Thymus (tissue), 11 donors: ENCODE results near the gene PHC2. TPM values are rescaled to one million over a fixed set of nuclear protein-coding genes. Genes with fewer than 3 reads are reported as not detected.

Source experiments
- DNase-seq, 9 donors: peaks; one replicate each; pipeline ENCODE4 v3.0.0-alpha.2; 2013; ENCODE audit warnings: low spot score in 9 of 9, low read depth in 6 of 9, missing footprints in 1 of 9
- H3K27ac ChIP-seq, 2 donors: one replicate each; pipeline ENCODE4 v1.5.1; 2013; ENCODE audit warnings: control low read depth in 1 of 2, low read depth in 1 of 2, low read length in 1 of 2, mild to moderate bottlenecking in 1 of 2, moderate library complexity in 1 of 2
- H3K27me3 ChIP-seq, 2 donors: one replicate each; pipeline ENCODE4 v1.5.1; 2013; ENCODE audit warnings: low read length in 1 of 2; ENCODE audit not compliant: control insufficient read depth in 2 of 2, insufficient read depth in 1 of 2
- H3K36me3 ChIP-seq, 2 donors: one replicate each; pipeline ENCODE4 v1.5.1; 2013; ENCODE audit warnings: low read length in 1 of 2, mild to moderate bottlenecking in 1 of 2, moderate library complexity in 1 of 2; ENCODE audit not compliant: control insufficient read depth in 2 of 2, insufficient read depth in 2 of 2
- H3K4me1 ChIP-seq, 2 donors: one replicate each; pipeline ENCODE4 v1.5.1; 2013; ENCODE audit warnings: low read length in 2 of 2; ENCODE audit not compliant: control insufficient read depth in 2 of 2, insufficient read depth in 2 of 2
- H3K4me3 ChIP-seq, 2 donors: one replicate each; pipeline ENCODE4 v1.5.1; 2013; ENCODE audit warnings: low read length in 2 of 2, control low read depth in 1 of 2, mild to moderate bottlenecking in 1 of 2
- H3K9me3 ChIP-seq, 2 donors: one replicate each; pipeline ENCODE4 v1.5.1; 2013; ENCODE audit warnings: low read length in 1 of 2, mild to moderate bottlenecking in 1 of 2; ENCODE audit not compliant: control insufficient read depth in 2 of 2, insufficient read depth in 1 of 2
- WGBS: extraction: QIAGEN DNeasy Blood & Tissue Kit; methylation state at CpG from one replicate; pipeline ENCODE4 v1.1.7; 2013; 5-methylcytosine and 5-hydroxymethylcytosine counted together
- polyA plus RNA-seq: library from polyadenylated mRNA; stranded (reverse); fragments of 200-250 nt; gene quantifications from one replicate; pipeline ENCODE4 v1.2.3, GENCODE V29; 2013
- total RNA-seq: library from RNA; stranded (reverse); fragments of 120-200 nt; gene quantifications from one replicate; pipeline ENCODE4 v1.2.4, GENCODE V29; 2013
- donor health status: healthy.

Gene PHC2
- total and polyA plus RNA-seq, 2 donors: 35.0 to 79.0 TPM

DNA sequence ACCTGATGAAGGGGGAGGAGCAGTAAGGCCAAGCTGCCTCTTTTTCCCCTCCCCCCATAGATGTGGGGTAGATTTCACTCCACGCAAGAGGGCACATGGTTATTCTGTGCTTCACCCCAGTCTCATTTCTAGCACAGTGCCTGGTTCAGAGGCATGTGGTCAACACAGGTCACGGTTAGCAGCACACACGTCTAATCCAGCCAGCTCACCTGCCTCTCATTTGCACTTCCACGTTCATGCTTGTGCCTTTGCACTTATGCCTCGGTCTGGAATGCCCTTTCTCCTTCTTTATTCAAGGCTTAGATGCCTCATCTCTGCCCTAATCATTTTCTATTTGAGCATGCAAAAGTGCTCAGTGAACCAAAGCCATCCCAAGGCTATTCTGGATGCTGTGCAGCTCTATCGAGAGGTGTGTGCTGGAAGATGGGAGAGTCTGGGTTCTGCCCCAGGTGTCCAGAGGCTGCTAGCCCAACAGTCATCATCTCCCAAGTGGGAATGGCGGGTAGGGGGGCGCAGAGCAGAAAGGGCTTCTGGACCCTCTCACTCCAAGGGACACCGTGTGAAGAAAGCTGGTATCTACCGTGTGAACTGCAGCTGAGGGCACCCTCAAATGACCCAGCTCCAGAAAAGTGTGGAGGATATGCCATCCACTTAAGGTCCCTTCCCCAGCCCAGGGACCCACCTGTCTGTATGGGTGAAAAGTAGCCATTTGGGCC, 107.9 kb downstream of the PHC2 start:
- DNase-seq: no peak
- Histone ChIP-seq H3K27me3 (peaks cover 0 to 5% of the 10 kb centered on the region in 2 donors), H3K27ac (no peak overlapping the region), H3K36me3 (peaks cover 51 to 56% of the 10 kb centered on the region in 2 donors), H3K4me1 (no peaks in the 10 kb centered on the region), H3K9me3 (no peaks in the 10 kb centered on the region), H3K4me3 (no peak overlapping the region)
- 96% methylated on average over 10 of the region's 10 CpGs for WGBS

DNA sequence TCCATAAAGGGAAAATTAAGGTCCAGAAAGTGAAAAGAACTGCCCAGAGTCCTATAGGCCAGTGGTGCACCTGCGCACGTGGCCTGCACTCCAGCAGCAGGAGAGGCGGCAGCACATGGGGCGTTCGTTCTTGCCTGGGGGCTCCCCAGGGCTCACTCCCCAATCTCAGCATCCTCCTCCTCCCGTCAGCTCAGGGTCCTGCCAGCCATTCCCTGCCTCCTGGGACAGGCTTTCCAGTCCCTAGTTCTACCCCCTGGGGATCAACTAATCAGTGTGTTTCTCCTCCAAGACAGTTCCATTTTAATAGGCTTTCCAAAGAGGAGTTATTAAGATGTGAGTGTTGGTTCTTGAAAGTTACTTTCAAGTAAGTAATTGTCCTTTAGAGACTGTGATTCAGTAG, 108.8 kb downstream of the PHC2 start:
- Histone ChIP-seq H3K4me3 (no peak overlapping the region), H3K9me3 (no peaks in the 10 kb centered on the region), H3K27me3 (peaks cover 0 to 5% of the 10 kb centered on the region in 2 donors), H3K27ac (no peak overlapping the region), H3K4me1 (no peaks in the 10 kb centered on the region), H3K36me3 (peaks cover 42 to 47% of the 10 kb centered on the region in 2 donors)
- no peak for DNase-seq
- WGBS: 97% methylated on average over 6 of the region's 6 CpGs

- Histone ChIP-seq H3K27me3 (peaks cover 0 to 8% of the 10 kb centered on the region in 2 donors), H3K27ac (no peak overlapping the region), H3K4me3 (no peak overlapping the region), H3K4me1 (no peaks in the 10 kb centered on the region), H3K36me3 (peaks cover 35 to 37% of the 10 kb centered on the region in 2 donors), H3K9me3 (no peaks in the 10 kb centered on the region)
- no peak for DNase-seq
- 96% methylated on average over 5 of the region's 5 CpGs for WGBS
Measured at GRCh38 chr1:33321178-33321577, 109.7 kb downstream of the PHC2 start.

DNA sequence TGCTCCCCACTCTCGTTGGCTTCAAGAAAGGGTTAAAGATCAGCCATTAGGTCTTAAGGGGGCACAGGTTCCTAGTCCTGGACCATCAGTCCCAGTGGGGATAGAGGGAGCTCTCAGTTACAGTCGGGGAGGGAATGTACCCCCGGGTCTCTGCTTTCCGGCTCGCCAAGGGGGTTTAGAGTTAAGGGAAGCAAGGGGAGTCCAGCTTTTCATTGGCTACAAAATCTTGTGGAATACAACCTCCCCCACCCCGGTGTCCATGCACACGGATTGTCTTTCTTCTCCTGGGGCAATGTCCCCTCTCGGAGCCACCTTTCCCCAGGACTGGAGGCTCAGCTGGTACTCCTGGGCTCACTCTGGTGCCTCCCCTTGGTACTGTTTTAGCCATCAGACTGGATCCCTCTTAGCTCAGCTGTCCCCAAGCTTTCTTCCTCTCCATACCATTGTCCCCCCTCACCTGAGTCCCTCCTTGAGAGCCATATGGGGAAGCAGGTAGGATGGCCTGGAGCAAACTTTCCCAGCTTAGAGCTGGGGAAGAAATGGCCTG, 110.2 kb downstream of the PHC2 start, which contains the start of gene A3GALT2:
Gene A3GALT2, minus strand, starts transcription at position 480 of the 547 bp plus-strand sequence. Its CDS starts 0 bp downstream, at position 480.
- Histone ChIP-seq H3K27me3 (peaks cover 0 to 8% of the 10 kb centered on the region in 2 donors), H3K36me3 (peaks cover 30 to 32% of the 10 kb centered on the region in 2 donors), H3K9me3 (no peaks in the 10 kb centered on the region), H3K4me1 (no peaks in the 10 kb centered on the region), H3K4me3 (no peak within 1 kb of the TSS), H3K27ac (no peak within 1 kb of the TSS)
- DNase-seq: no peak
- 91% methylated on average over 8 of the region's 8 CpGs for WGBS

DNA sequence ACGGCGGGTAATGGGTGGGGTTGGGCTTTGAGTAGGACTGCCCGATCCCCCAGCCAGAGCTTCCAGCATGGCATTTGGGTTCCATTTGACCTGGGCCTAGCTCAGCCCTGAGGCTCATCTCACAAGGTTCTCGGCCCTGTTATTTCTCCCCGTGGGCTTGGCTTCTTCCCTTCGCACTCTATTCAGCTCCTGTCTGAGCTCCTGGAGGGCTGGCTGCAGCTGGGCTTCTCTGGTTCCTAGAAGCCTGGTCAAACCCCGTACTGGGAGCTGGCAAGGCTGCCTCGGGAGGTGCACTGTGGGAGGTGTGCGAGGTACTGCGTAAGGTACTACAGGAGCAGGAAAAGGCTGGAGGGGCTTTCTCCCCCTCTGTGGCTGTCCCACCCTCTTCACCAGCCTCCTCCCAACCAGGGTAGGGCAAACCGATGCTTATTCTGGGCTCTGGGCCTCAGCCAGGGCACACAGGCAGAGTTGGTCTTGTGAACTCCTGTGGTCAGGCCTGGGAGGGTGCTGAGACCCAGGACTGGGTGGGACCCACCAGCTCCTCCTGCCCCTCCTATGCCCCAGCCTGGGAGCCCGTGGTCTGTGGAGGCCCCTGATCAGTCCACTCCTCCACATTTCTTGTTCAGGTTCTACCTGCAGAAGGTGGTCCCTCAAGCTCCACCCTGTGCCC, 110.8 kb downstream of the PHC2 start:
- no peaks in the 10 kb centered on the region for H3K4me1 ChIP-seq
- no peak for DNase-seq
- no peak overlapping the region for H3K4me3 ChIP-seq
- H3K9me3 ChIP-seq: no peaks in the 10 kb centered on the region
- H3K27me3 ChIP-seq: peaks cover 0 to 8% of the 10 kb centered on the region in 2 donors
- 97% methylated on average over 12 of the region's 12 CpGs for WGBS
- H3K36me3 ChIP-seq: peaks cover 24 to 26% of the 10 kb centered on the region in 2 donors
- no peak overlapping the region for H3K27ac ChIP-seq

GRCh38 chr1:33319186-33319948, 111.5 kb downstream of the PHC2 start:
- Histone ChIP-seq H3K4me1 (no peaks in the 10 kb centered on the region), H3K4me3 (no peak overlapping the region), H3K27ac (no peak overlapping the region), H3K27me3 (peaks cover 0 to 8% of the 10 kb centered on the region in 2 donors), H3K9me3 (no peaks in the 10 kb centered on the region), H3K36me3 (peaks cover 16 to 19% of the 10 kb centered on the region in 2 donors)
- no peak for DNase-seq
- 97% methylated on average over 9 of the region's 9 CpGs for WGBS

DNA sequence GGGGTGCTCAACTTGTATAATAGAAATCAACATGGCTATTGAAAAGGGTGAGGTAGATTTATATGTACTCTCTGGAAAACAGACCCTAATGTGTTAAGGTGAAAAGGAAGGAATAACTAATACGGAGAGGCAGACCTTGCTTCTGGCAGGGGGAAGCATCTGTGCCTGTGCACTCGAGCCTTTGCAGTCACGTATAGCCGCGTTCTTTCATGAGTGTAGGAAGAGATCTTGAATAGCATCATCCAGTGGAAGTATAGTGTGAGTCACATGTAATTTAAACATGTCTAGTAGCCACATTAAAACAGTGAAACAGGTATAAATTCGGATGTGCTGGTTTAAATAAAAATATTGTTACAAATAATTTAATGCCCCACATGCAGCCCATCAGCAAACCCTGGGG, 112.9 kb downstream of the PHC2 start:
- 67% methylated on average over 6 of the region's 6 CpGs for WGBS

GRCh38 chr1:33317354-33317753, 113.5 kb downstream of the PHC2 start:
- Histone ChIP-seq H3K4me1 (no peaks in the 10 kb centered on the region), H3K27ac (no peak overlapping the region), H3K27me3 (peaks cover 0 to 8% of the 10 kb centered on the region in 2 donors), H3K4me3 (no peak overlapping the region), H3K36me3 (no peaks in the 10 kb centered on the region), H3K9me3 (no peaks in the 10 kb centered on the region)
- 36% methylated on average over 1 of the region's 1 CpG for WGBS
- no peak for DNase-seq

More for the DNA sequence above, 112.9 kb downstream of the PHC2 start:
- no peak overlapping the region for H3K4me3 ChIP-seq
- H3K36me3 ChIP-seq: peaks cover 3 to 5% of the 10 kb centered on the region in 2 donors
- H3K9me3 ChIP-seq: no peaks in the 10 kb centered on the region
- no peaks in the 10 kb centered on the region for H3K4me1 ChIP-seq
- no peak overlapping the region for H3K27ac ChIP-seq
- peaks cover 0 to 8% of the 10 kb centered on the region in 2 donors for H3K27me3 ChIP-seq
- no peak for DNase-seq
